ENCODE data around the gene CD300LG. TPM values are rescaled to one million over a fixed set of nuclear protein-coding genes. Genes with fewer than 3 reads are reported as not detected.

Gene CD300LG
- total RNA-seq, 4 donors from 2014 or later, result 6.8 to 21.4 (median 9.5) TPM

GRCh38 chr17:43816336-43817320, 30.3 kb upstream of the CD300LG start:
- WGBS, result 91% methylated on average over 22 of the region's 24 CpGs
- Histone ChIP-seq H3K27me3 (no peaks in the 10 kb centered on the region), H3K36me3 (peaks cover 19% of the 10 kb centered on the region), H3K4me1 (no peaks in the 10 kb centered on the region), H3K9me3 (no peaks in the 10 kb centered on the region), H3K27ac (no peak overlapping the region), H3K4me3 (no peak overlapping the region)
- no peak for TF ChIP-seq CTCF (IDR thresholded peaks at IDR 0.05)
- no peak for TF ChIP-seq EP300 (IDR thresholded peaks at IDR 0.05)
- TF ChIP-seq POLR2A (IDR thresholded peaks at IDR 0.05), result no peak
- TF ChIP-seq POLR2AphosphoS5 (IDR thresholded peaks at IDR 0.05), result no peak
- DNase-seq (ENCODE audit: low spot score in 2 of 2), result no peak

DNA sequence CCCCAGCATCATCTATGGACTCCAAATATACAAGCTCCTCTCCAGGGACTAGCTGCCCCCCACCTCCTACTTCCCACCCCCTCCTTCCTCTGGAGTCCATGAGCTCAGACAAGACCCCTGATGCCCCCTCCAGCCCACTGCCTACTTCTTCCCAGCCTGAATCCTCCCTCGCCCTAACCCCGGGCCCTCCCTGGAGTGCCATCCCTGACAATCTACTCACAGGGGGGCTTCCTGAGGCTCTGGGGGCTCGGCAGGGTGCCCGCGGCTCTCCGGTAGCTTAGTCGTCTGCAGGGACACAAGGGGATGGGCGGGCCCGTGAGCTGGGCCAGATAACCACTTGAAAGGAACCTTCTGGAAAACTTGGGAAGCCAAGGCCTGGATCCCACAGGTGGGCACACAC, 29.1 kb upstream of the CD300LG start:
- DNase-seq (ENCODE audit: low spot score in 2 of 2), result peak in 1 of 2 donors; percentile 38
- H3K9me3 ChIP-seq, result no peaks in the 10 kb centered on the region
- no peaks in the 10 kb centered on the region for H3K4me1 ChIP-seq
- peaks cover 14% of the 10 kb centered on the region for H3K36me3 ChIP-seq
- WGBS, result 90% methylated on average over 9 of the region's 9 CpGs
- TF ChIP-seq POLR2AphosphoS5 (IDR thresholded peaks at IDR 0.05) (no peak), POLR2A (IDR thresholded peaks at IDR 0.05) (no peak), EP300 (IDR thresholded peaks at IDR 0.05) (no peak), CTCF (IDR thresholded peaks at IDR 0.05) (no peak)
- H3K4me3 ChIP-seq, result no peak overlapping the region
- H3K27ac ChIP-seq, result no peak overlapping the region
- H3K27me3 ChIP-seq, result no peaks in the 10 kb centered on the region

- Histone ChIP-seq H3K4me1 (peaks cover 6% of the 10 kb centered on the region), H3K27ac (no peak overlapping the region), H3K36me3 (peaks cover 6% of the 10 kb centered on the region), H3K9me3 (no peaks in the 10 kb centered on the region), H3K4me3 (no peak overlapping the region), H3K27me3 (no peaks in the 10 kb centered on the region)
- TF ChIP-seq CTCF (IDR thresholded peaks at IDR 0.05) (no peak), POLR2AphosphoS5 (IDR thresholded peaks at IDR 0.05) (no peak), EP300 (IDR thresholded peaks at IDR 0.05) (no peak), POLR2A (IDR thresholded peaks at IDR 0.05) (no peak)
- 96% methylated on average over 5 of the region's 5 CpGs for WGBS
- peak in 1 of 2 donors; percentile 1 for DNase-seq (ENCODE audit: low spot score in 2 of 2)
These were observed 28.0 kb upstream of the CD300LG start for GRCh38 chr17:43818966-43819365.

DNA sequence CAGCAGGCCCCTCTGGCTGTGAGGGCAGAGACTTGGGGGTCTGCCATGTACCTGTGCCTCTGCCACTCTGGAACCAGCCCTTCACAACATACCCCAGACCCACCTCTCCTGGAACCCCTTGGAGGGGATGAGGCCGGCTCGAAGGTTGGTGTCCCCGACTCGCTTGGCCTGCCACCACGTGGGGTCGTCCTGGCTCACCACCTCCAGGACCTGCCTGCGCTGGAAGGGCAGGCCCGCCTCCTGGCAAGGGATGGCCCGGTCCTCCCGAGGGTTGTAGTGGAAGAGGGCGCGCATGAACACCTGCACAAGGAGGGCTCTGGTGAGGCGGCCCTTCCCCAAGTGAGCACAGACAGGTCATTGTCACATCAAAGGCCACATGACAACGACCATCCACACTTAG, 26.2 kb upstream of the CD300LG start:
- TF ChIP-seq EP300 (IDR thresholded peaks at IDR 0.05), result no peak
- no peak for TF ChIP-seq POLR2AphosphoS5 (IDR thresholded peaks at IDR 0.05)
- TF ChIP-seq POLR2A (IDR thresholded peaks at IDR 0.05), result no peak
- no peak for TF ChIP-seq CTCF (IDR thresholded peaks at IDR 0.05)
- DNase-seq (ENCODE audit: low spot score in 2 of 2), result peak in 1 of 2 donors; percentile 49
- no peak overlapping the region for H3K4me3 ChIP-seq
- peaks cover 9% of the 10 kb centered on the region for H3K36me3 ChIP-seq
- no peak overlapping the region for H3K27ac ChIP-seq
- peaks cover 6% of the 10 kb centered on the region for H3K4me1 ChIP-seq
- no peaks in the 10 kb centered on the region for H3K27me3 ChIP-seq
- 95% methylated on average over 7 of the region's 14 CpGs for WGBS
- H3K9me3 ChIP-seq, result no peaks in the 10 kb centered on the region

DNA sequence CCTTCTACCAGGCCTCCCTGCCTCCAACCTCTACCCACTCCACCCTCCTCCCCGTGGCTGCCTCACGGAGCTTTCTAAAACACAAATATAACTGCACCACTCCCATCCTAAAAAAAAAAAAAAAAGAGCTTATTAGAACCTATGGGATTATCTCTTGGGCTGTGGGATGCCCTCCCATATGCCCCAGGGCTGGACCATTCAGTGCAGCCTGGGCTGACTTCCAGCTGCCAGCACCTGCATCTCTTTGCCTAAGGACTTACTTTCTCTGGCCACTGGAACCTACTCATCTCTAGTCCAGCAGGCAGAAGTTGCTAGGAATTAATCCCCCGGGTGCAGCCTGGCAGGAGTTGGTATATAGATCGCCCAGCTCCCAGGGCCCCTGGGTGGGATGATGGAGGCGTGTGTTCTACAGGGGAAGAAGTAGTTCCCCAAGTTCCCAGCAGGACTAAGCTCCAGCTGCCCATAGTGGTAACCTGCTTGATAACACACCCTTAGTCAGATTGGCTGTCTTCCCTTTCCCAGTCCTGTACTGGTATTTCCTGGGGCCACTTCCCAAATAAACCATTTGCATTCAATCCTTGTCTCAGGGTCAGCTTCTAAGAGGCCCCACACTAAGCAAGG, 24.3 kb upstream of the CD300LG start:
- H3K27ac ChIP-seq, result no peak overlapping the region
- H3K36me3 ChIP-seq, result peaks cover 18% of the 10 kb centered on the region
- no peaks in the 10 kb centered on the region for H3K27me3 ChIP-seq
- no peaks in the 10 kb centered on the region for H3K9me3 ChIP-seq
- WGBS, result 62% methylated on average over 5 of the region's 5 CpGs
- peaks cover 6% of the 10 kb centered on the region for H3K4me1 ChIP-seq
- H3K4me3 ChIP-seq, result no peak overlapping the region
- no peak for TF ChIP-seq POLR2A (IDR thresholded peaks at IDR 0.05)
- TF ChIP-seq POLR2AphosphoS5 (IDR thresholded peaks at IDR 0.05), result no peak
- no peak for TF ChIP-seq EP300 (IDR thresholded peaks at IDR 0.05)
- TF ChIP-seq CTCF (IDR thresholded peaks at IDR 0.05), result no peak
- no peak for DNase-seq (ENCODE audit: low spot score in 2 of 2)

Data from suprapubic skin (tissue), 4 donors.